GM12891 (cell line): ENCODE measurements around the gene AHI1.

ENCODE experiments used
- DNase-seq: peaks from one replicate; pipeline ENCODE4 v3.0.0; 2011; ENCODE audit warnings: low spot score; ENCODE audit not compliant: insufficient read length
- FAIRE-seq: peaks from 2 replicates; lab custom pipeline; 2011; peaks lifted over from hg19 to GRCh38; lab: Jason Lieb, UNC
- PAX5 ChIP-seq: IDR thresholded peaks from 2 replicates; pipeline ENCODE4 v1.6.1; 2011; ENCODE audit warnings: low read length, moderate library complexity, mild to moderate bottlenecking; ENCODE audit not compliant: insufficient read depth, severe bottlenecking
- POLR2A ChIP-seq: IDR thresholded peaks from 2 replicates; pipeline ENCODE4 v1.6.1; 2011; ENCODE audit warnings: low read depth, low read length, control low read depth
- POLR2AphosphoS5 ChIP-seq: IDR thresholded peaks from 2 replicates; pipeline ENCODE4 v1.6.1; 2011; ENCODE audit warnings: low read depth, low read length, control low read depth
- POU2F2 ChIP-seq: IDR thresholded peaks from 2 replicates; pipeline ENCODE4 v1.6.1; 2011; ENCODE audit warnings: low read depth, mild to moderate bottlenecking, control low read depth, low read length, moderate library complexity
- SPI1 ChIP-seq: IDR thresholded peaks from 2 replicates; pipeline ENCODE4 v1.6.1; 2011; ENCODE audit warnings: low read depth, low read length, control low read depth
- TAF1 ChIP-seq: IDR thresholded peaks from 2 replicates; pipeline ENCODE4 v1.6.1; 2011; ENCODE audit warnings: low read depth, low read length, control low read depth

Gene AHI1

GRCh38 chr6:135531954-135532490 lies 34.5 kb upstream of the AHI1 start:
- no peak for DNase-seq
- TF ChIP-seq PAX5 (no peak), TAF1 (no peak), SPI1 (no peak), POLR2AphosphoS5 (no peak)
- no peak for FAIRE-seq

DNA sequence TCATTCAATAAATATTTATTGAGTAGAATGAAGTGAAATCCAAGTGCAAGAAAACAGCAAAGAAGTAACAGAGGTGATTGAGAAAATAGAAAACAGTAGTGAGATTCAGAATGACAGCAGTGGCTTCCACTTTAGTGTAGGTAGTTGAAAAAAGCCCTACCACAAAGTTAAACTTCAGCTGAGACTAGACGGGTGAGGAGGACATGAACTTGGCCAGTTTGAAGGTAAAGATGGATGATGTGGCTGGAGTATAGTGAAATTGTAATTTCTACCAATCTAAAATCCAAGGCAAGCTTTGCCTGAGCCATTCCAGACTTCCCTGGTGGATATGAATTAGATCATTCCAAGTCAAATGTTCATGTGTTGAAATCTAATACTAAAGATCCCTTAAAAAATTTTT lies 32.6 kb upstream of the AHI1 start:
- no peak for DNase-seq
- FAIRE-seq = no peak
- TF ChIP-seq TAF1 = no peak
- TF ChIP-seq POLR2AphosphoS5 = no peak
- no peak for TF ChIP-seq SPI1
- TF ChIP-seq POU2F2 = no peak
- TF ChIP-seq POLR2A = no peak
- TF ChIP-seq PAX5 = no peak

DNA sequence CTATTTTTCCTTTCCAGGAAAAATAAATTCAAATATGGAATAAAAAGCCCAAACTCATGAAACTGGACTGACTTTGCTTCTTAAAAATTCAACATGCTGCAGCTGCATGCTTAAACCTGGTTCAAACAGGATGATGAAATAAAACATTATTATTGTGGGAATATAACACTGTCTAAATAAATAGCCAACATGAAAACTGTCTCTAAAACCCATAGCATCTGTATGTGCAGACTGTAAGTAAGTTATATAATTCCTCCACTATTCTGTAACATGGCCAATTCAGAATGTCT lies 30.4 kb upstream of the AHI1 start:
- no peak for DNase-seq
- TF ChIP-seq PAX5 (no peak), POLR2AphosphoS5 (no peak), POLR2A (no peak), POU2F2 (no peak), SPI1 (no peak), TAF1 (no peak)
- FAIRE-seq = no peak

DNA sequence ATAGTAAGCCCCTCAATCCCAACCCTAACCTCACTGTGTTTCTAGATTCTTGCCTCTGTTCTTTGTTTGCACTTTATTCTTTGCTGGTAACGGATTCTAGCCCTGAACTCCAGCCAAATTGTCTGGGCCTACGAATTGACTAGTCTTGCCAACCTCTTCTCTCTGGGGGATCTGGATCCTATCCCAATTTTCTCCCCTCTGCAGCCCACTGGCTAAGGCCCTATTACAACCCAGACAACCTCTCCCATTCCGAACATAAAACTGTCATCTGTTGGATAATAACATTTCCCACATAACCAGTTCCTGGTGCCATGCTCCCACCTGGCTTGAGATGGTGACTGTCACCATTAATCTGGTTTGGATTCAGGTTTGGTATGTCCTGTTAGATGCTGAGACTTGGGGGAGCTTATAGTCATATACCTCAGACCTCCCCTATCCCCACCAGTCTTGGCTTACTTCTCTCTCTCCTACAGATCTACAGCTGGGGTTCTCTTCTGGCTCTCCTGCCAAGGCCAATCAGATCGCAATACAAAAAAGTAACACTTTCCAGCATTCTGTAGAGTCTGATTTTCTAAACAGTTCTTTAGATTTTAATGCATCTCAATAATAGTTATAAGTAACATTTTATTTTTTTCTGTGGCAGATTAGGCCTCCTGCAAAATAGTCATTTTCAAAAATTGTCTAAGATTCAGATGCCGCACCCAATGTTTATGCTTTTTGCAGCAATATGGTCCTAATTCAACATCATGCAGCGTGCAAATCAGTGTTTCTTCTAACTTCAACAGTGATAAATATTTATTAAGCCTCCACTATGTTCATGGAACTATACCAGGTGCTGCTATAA lies 29.8 kb upstream of the AHI1 start:
- DNase-seq = no peak
- TF ChIP-seq TAF1 = no peak
- TF ChIP-seq POLR2A = no peak
- no peak for TF ChIP-seq SPI1
- TF ChIP-seq POLR2AphosphoS5 = no peak
- TF ChIP-seq PAX5 = no peak
- no peak for TF ChIP-seq POU2F2

DNA sequence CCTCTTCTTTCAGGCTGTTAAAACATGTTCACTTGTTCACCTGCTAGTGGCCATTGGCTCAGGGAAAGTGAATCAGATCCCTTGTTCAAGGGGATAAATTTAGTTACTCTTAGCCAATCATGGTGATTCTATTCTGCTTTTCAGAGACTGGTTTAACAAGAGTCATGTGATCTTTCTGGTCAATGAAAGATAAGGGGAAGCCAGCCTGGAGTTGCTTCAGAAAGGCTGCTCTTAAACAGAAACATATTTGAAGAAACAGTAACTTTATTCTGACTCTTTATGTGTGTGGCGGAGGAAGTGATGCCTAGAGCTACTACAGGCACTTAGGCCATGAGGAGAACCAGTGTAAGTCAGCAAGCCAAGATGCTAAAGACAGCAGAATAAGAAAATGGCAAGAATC lies 28.1 kb upstream of the AHI1 start:
- TF ChIP-seq POLR2A (no peak), TAF1 (no peak), PAX5 (no peak)
- FAIRE-seq = no peak
- no peak for DNase-seq

More for the DNA sequence above, 29.8 kb upstream of the AHI1 start:
- FAIRE-seq = no peak

GRCh38 chr6:135522965-135523692 lies 25.6 kb upstream of the AHI1 start:
- TF ChIP-seq SPI1 = no peak
- no peak for TF ChIP-seq PAX5
- no peak for TF ChIP-seq POLR2A
- no peak for TF ChIP-seq POLR2AphosphoS5
- TF ChIP-seq TAF1 = no peak
- no peak for FAIRE-seq
- DNase-seq = no peak

- DNase-seq = no peak
- no peak for TF ChIP-seq PAX5
- no peak for TF ChIP-seq TAF1
- no peak for FAIRE-seq
These were observed 23.9 kb upstream of the AHI1 start for GRCh38 chr6:135521431-135521830.

GRCh38 chr6:135520781-135521180 lies 23.2 kb upstream of the AHI1 start:
- DNase-seq (no peak), FAIRE-seq (no peak)
- no peak for TF ChIP-seq PAX5
- TF ChIP-seq TAF1 = no peak
- TF ChIP-seq POLR2AphosphoS5 = no peak
- no peak for TF ChIP-seq POLR2A
- TF ChIP-seq SPI1 = no peak
- no peak for TF ChIP-seq POU2F2

GRCh38 chr6:135519348-135519747 lies 21.8 kb upstream of the AHI1 start:
- DNase-seq (no peak), FAIRE-seq (no peak)
- TF ChIP-seq POLR2A (no peak), PAX5 (no peak), POLR2AphosphoS5 (no peak), SPI1 (no peak), TAF1 (no peak), POU2F2 (no peak)

GRCh38 chr6:135517527-135517926 lies 20.0 kb upstream of the AHI1 start:
- no peak for FAIRE-seq
- DNase-seq = no peak
- no peak for TF ChIP-seq POLR2A
- TF ChIP-seq TAF1 = no peak
- TF ChIP-seq POLR2AphosphoS5 = no peak
- TF ChIP-seq POU2F2 = no peak
- TF ChIP-seq SPI1 = no peak
- TF ChIP-seq PAX5 = no peak
